ENCODE results near the gene DCST1. TPM values are rescaled to one million over a fixed set of nuclear protein-coding genes. Genes with fewer than 3 reads are reported as not detected.

DCST1 gene
- total and polyA plus RNA-seq, 5 donors from 2014 or later: 0.32 TPM; not detected in 4

DNA sequence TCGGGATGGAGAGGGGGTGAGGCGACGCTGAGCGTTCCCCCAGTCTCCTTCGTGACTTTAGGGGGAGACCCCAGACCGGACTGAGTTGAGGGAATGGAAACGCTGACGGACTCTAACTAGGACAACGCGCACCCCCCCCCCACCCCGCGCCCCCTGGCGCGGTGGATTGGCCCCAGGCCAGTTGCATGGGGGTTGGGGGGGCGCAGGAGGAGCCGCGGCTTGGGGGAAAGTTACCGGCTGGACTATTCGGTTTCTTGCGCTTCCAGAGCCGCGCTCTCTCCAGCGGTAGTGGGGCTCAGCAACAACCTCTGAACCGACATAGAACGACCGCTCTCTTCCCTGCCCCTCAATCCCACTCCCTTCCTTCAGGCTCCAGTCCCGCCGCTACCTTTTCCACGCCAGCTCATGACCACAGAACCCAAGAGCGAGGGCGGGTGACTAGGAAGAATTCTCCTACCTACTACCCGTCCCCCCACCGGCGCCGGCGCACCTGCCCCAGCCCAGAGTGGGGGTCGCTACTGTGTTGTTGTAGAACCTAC, 30.3 kb upstream of the DCST1 start:
- peak in 1 of 3 donors; percentile 21 for DNase-seq
- H3K9me3 Mint-ChIP-seq: peaks cover 0 to 2% (median 0%) of the 10 kb centered on the region in 7 donors
- H3K27me3 ChIP-seq (ENCODE audit: control insufficient read depth, insufficient read depth, low read length): no peaks in the 10 kb centered on the region
- H3K27ac ChIP-seq (ENCODE audit: insufficient read depth, low read length, poor library complexity, severe bottlenecking): peak overlapping the region; percentile 84
- ATAC-seq (ENCODE audit: low read depth in 2 of 2): no peak
- H3K36me3 Mint-ChIP-seq: no peaks in the 10 kb centered on the region
- H3K4me1 Mint-ChIP-seq: peaks cover 11 to 59% (median 36%) of the 10 kb centered on the region in 4 donors
- peak overlapping the region; percentile 99 for H3K4me3 Mint-ChIP-seq
- H3K27ac Mint-ChIP-seq: peak overlapping the region; percentile 92 to 97 (median 96)
- peak overlapping the region; percentile 92 for H3K4me3 ChIP-seq (ENCODE audit: low read depth, low read length)
- H3K36me3 ChIP-seq (ENCODE audit: control insufficient read depth, insufficient read depth, low read length): no peaks in the 10 kb centered on the region
- peaks cover 83% of the 10 kb centered on the region for H3K4me1 ChIP-seq (ENCODE audit: control insufficient read depth, insufficient read depth, low read length, poor library complexity, severe bottlenecking)
- H3K27me3 Mint-ChIP-seq: no peaks in the 10 kb centered on the region
- no peaks in the 10 kb centered on the region for H3K9me3 ChIP-seq (ENCODE audit: control insufficient read depth in 2 of 2, low read length in 2 of 2)

DNA sequence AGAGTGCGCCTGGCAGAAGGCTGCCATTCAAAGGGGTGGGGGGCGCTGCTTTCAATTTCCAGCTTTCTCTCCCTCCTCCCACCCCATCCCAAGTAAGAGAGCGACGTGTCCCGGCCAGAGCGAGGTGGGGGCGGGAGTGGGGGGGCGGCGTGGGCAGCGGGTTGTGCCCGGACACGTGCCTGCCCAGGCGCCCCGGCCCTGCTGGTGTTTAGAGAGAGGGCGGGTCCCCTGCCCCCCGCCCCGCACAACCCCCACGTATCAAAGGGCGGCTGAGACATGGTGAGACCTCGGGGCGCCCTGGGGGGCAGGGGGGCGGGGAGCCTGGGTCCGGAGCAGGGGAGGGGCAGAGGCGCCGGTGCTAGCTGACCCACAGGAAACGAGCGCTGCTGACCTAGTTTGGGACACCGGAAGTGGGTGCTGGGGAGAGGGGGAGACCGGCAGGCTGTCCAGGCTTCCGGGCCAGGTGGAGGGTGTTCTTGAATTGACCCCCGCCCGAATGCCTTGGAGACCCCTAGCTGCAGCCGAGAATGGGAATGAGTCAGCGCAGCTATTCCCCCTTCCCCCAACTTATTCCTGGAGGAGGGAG, 29.8 kb upstream of the DCST1 start:
- Histone ChIP-seq H3K9me3 (ENCODE audit: control insufficient read depth in 2 of 2, low read length in 2 of 2) (no peaks in the 10 kb centered on the region), H3K4me3 (ENCODE audit: low read depth, low read length) (peak overlapping the region; percentile 92), H3K36me3 (ENCODE audit: control insufficient read depth, insufficient read depth, low read length) (no peaks in the 10 kb centered on the region), H3K27me3 (ENCODE audit: control insufficient read depth, insufficient read depth, low read length) (no peaks in the 10 kb centered on the region), H3K4me1 (ENCODE audit: control insufficient read depth, insufficient read depth, low read length, poor library complexity, severe bottlenecking) (peaks cover 85% of the 10 kb centered on the region), H3K27ac (ENCODE audit: insufficient read depth, low read length, poor library complexity, severe bottlenecking) (peak overlapping the region; percentile 84)
- peak in 1 of 3 donors; percentile 53 for DNase-seq
- H3K27ac Mint-ChIP-seq: peak overlapping the region; percentile 92 to 97 (median 96)
- peaks cover 0 to 2% (median 0%) of the 10 kb centered on the region in 7 donors for H3K9me3 Mint-ChIP-seq
- no peaks in the 10 kb centered on the region for H3K36me3 Mint-ChIP-seq
- H3K4me1 Mint-ChIP-seq: peaks cover 11 to 59% (median 32%) of the 10 kb centered on the region in 4 donors
- H3K27me3 Mint-ChIP-seq: no peaks in the 10 kb centered on the region
- ATAC-seq (ENCODE audit: low read depth in 2 of 2): no peak
- H3K4me3 Mint-ChIP-seq: peak overlapping the region; percentile 99

DNA sequence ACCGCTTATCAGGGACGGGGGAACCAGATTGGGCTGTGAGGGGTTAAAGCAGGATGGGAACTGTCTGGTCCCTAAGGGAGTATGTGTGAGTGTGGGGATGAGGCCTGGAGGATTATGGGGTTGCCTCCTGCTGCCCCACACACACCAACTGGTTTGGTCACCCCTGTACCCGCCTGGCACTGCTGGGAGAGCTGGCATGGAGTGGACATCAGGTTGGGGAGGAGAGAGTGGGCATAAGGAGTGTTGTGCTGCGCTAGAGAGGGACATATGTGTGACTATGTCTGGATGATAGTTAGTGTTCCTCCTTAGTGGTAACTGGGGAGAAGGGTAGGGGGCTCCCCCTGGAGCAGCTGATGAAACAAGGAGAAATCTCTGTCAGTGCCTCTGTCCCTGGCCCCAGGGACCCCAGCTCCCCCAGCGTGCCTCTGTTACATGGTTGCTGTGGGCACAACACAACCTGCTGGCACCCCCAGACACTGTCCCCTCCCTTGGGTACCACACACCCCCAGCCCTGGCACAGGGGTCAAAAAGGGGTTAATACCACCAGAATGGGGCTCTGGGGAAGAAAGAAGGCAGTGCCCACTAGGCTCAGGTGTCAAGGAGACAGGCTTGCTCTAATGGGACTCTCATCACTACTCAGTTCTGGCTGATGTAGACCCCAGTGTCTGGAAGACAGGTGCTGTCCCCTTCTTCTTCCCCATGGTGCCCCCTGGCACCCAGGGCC, 29.1 kb upstream of the DCST1 start:
- H3K27me3 Mint-ChIP-seq: no peaks in the 10 kb centered on the region
- H3K27ac ChIP-seq (ENCODE audit: insufficient read depth, low read length, poor library complexity, severe bottlenecking): peak overlapping the region; percentile 84
- H3K9me3 Mint-ChIP-seq: peaks cover 0 to 2% (median 0%) of the 10 kb centered on the region in 7 donors
- DNase-seq (no peak), ATAC-seq (ENCODE audit: low read depth in 2 of 2) (no peak)
- H3K27ac Mint-ChIP-seq: peak overlapping the region; percentile 79 to 93 (median 92)
- H3K36me3 ChIP-seq (ENCODE audit: control insufficient read depth, insufficient read depth, low read length): no peaks in the 10 kb centered on the region
- peaks cover 11 to 58% (median 27%) of the 10 kb centered on the region in 4 donors for H3K4me1 Mint-ChIP-seq
- no peaks in the 10 kb centered on the region for H3K9me3 ChIP-seq (ENCODE audit: control insufficient read depth in 2 of 2, low read length in 2 of 2)
- no peaks in the 10 kb centered on the region for H3K36me3 Mint-ChIP-seq
- peaks cover 85% of the 10 kb centered on the region for H3K4me1 ChIP-seq (ENCODE audit: control insufficient read depth, insufficient read depth, low read length, poor library complexity, severe bottlenecking)
- H3K27me3 ChIP-seq (ENCODE audit: control insufficient read depth, insufficient read depth, low read length): no peaks in the 10 kb centered on the region
- peak overlapping the region; percentile 81 for H3K4me3 ChIP-seq (ENCODE audit: low read depth, low read length)
- H3K4me3 Mint-ChIP-seq: peak overlapping the region; percentile 95 to 99 (median 99)

DNA sequence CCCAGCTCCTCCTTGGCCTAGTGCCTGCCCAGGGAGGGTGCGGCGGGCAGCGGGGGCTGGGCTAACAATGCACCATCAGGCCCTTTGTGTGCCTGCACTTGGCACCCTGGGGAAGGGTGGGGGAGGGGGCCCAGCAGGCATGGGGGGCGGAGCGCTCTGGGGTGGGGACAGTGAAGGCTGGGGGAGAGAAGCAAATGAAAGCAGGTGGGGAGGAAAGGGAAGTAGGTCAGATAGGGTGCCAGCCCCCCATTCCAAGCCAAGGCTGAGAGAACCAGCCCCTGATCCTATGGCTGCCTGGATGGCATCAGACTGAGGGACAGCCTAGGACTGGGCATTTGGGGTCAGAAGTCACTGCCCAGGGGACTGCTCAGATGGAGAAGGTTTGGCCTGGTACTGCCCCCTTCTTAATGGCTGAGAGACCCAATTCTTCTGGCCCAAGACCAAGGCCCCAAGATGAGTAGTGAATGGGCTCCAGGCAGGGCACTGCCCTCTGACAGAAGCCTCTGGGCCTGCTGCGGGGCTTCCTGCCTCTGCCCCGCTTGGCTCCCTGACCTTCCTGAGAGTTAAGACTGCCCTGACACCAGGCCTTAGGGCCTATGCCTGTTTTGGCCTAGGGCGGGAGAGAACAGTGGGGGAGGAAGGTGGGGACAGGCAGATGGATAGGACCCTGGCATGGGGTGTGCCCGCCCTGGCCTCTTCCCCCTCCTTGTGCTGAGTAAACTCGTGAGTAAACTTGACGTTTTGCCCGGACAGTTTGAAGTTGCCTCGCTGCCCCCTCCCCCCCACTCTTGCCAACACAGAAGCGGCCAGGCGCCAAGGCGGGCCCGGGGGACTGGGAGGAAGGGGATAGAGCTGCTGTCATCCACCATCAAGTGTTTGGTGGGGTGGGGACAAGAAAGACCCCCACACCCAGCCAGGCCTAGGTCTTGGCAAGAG, 28.3 kb upstream of the DCST1 start:
- Histone ChIP-seq H3K27me3 (ENCODE audit: control insufficient read depth, insufficient read depth, low read length) (no peaks in the 10 kb centered on the region), H3K27ac (ENCODE audit: insufficient read depth, low read length, poor library complexity, severe bottlenecking) (peak overlapping the region; percentile 84), H3K4me3 (ENCODE audit: low read depth, low read length) (peak overlapping the region; percentile 53), H3K9me3 (ENCODE audit: control insufficient read depth in 2 of 2, low read length in 2 of 2) (no peaks in the 10 kb centered on the region), H3K4me1 (ENCODE audit: control insufficient read depth, insufficient read depth, low read length, poor library complexity, severe bottlenecking) (peaks cover 85% of the 10 kb centered on the region), H3K36me3 (ENCODE audit: control insufficient read depth, insufficient read depth, low read length) (no peaks in the 10 kb centered on the region)
- H3K27ac Mint-ChIP-seq: peak overlapping the region; percentile 83 to 97 (median 91)
- no peaks in the 10 kb centered on the region for H3K27me3 Mint-ChIP-seq
- H3K4me1 Mint-ChIP-seq: peaks cover 11 to 59% (median 30%) of the 10 kb centered on the region in 4 donors
- H3K36me3 Mint-ChIP-seq: peaks cover 5% of the 10 kb centered on the region
- H3K9me3 Mint-ChIP-seq: no peaks in the 10 kb centered on the region
- H3K4me3 Mint-ChIP-seq: peak overlapping the region; percentile 91 to 99 (median 99)
- DNase-seq: peak; percentile 37 to 71 (median 41)
- no peak for ATAC-seq (ENCODE audit: low read depth in 2 of 2)

DNA sequence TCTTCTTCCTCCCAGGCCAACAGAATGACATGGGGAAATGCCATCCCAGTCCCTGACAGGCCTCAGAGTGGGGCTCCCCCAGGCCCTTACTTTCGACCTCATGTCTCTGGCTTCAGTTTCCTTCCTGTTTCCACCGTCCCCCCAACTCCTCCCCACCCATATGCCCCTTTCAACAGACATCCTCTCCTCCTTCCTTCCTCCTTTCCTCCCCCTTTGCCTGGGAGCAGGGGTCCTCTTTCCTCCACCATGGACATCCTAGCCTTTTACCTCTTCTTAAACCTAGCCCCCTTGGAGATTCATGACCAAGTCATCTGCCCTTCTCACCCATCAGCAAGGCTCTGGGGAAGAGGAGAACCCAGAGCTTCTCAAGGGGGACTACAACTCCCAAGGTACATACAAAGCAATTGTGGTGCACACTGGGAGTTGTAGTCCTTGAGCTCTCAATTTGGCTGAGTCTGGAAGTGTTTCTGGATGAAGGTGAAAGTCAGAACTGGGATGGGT, 27.0 kb upstream of the DCST1 start:
- peak; percentile 22 to 72 (median 51) for DNase-seq
- Histone ChIP-seq H3K27ac (ENCODE audit: insufficient read depth, low read length, poor library complexity, severe bottlenecking) (peak overlapping the region; percentile 84), H3K4me1 (ENCODE audit: control insufficient read depth, insufficient read depth, low read length, poor library complexity, severe bottlenecking) (peaks cover 89% of the 10 kb centered on the region), H3K9me3 (ENCODE audit: control insufficient read depth in 2 of 2, low read length in 2 of 2) (no peaks in the 10 kb centered on the region), H3K27me3 (ENCODE audit: control insufficient read depth, insufficient read depth, low read length) (no peaks in the 10 kb centered on the region), H3K36me3 (ENCODE audit: control insufficient read depth, insufficient read depth, low read length) (no peaks in the 10 kb centered on the region), H3K4me3 (ENCODE audit: low read depth, low read length) (peak overlapping the region; percentile 44)
- Mint-ChIP-seq H3K36me3 (peaks cover 5% of the 10 kb centered on the region), H3K27me3 (no peaks in the 10 kb centered on the region), H3K27ac (peak overlapping the region; percentile 83 to 97 (median 91)), H3K4me1 (peaks cover 11 to 68% (median 31%) of the 10 kb centered on the region in 4 donors), H3K9me3 (no peaks in the 10 kb centered on the region), H3K4me3 (peak overlapping the region; percentile 72 to 99 (median 89))
- ATAC-seq (ENCODE audit: low read depth in 2 of 2): peak; percentile 25

DNA sequence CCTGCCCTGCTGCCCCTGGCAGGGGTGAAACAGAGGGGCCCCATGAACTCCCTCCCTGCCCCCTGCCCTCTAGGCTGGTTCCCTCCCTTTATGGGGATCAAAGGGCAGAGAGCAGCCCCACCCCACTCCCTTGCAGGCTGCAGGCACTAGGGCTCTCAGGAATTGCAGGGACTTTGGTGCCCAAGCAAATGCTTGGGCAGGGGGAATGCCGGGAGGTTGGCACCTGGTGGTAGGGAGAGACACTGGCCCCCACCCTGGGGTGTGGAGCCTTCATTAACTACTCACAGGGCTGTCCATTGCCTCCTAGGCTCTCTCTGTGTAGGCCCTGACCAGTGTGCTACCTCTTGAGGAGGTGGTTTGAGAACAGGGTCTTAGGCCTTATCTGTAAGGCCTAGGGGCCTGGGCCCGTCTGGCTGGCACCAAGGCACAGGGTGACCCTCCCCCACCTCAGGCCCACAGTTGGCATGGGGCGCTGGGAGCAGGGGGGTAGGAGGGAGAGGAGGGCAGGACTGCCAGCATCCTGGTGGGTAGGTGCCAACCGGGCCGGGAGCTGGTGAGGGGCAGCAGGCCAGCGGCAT, 26.3 kb upstream of the DCST1 start:
- no peak for ATAC-seq (ENCODE audit: low read depth in 2 of 2)
- H3K4me3 Mint-ChIP-seq: peak overlapping the region; percentile 72 to 99 (median 84)
- peak overlapping the region; percentile 84 for H3K27ac ChIP-seq (ENCODE audit: insufficient read depth, low read length, poor library complexity, severe bottlenecking)

More for the DNA sequence above, 26.3 kb upstream of the DCST1 start:
- Mint-ChIP-seq H3K4me1 (peaks cover 11 to 74% (median 36%) of the 10 kb centered on the region in 4 donors), H3K36me3 (peaks cover 5% of the 10 kb centered on the region), H3K27ac (peak overlapping the region; percentile 63 to 91 (median 83)), H3K27me3 (no peaks in the 10 kb centered on the region), H3K9me3 (no peaks in the 10 kb centered on the region)
- Histone ChIP-seq H3K27me3 (ENCODE audit: control insufficient read depth, insufficient read depth, low read length) (no peaks in the 10 kb centered on the region), H3K4me3 (ENCODE audit: low read depth, low read length) (peak overlapping the region; percentile 44), H3K4me1 (ENCODE audit: control insufficient read depth, insufficient read depth, low read length, poor library complexity, severe bottlenecking) (peaks cover 94% of the 10 kb centered on the region), H3K36me3 (ENCODE audit: control insufficient read depth, insufficient read depth, low read length) (no peaks in the 10 kb centered on the region), H3K9me3 (ENCODE audit: control insufficient read depth in 2 of 2, low read length in 2 of 2) (no peaks in the 10 kb centered on the region)
- DNase-seq: no peak

Data from CD4-positive, CD25-positive, alpha-beta regulatory T cell (primary cell).